ENCODE results near the gene NOL9.

Gene NOL9

GRCh38 chr1:6503884-6504602, 50.3 kb downstream of the NOL9 start:
- peak overlapping the region; percentile 57 for H3K9ac ChIP-seq (ENCODE audit: low read depth, low read length, poor library complexity)
- H3K36me3 ChIP-seq (replicated peaks in 1 of 2; ENCODE audit: control insufficient read depth in 2 of 2, insufficient read depth in 2 of 2, low read length in 2 of 2), result no peaks in the 10 kb centered on the region
- no peak overlapping the region for H3K4ac ChIP-seq (ENCODE audit: low read length)
- no peak overlapping the region for H4K91ac ChIP-seq (ENCODE audit: low read depth, low read length, poor library complexity)
- peaks cover 0 to 26% (median 0%) of the 10 kb centered on the region in 3 experiments for H3K27me3 ChIP-seq (ENCODE audit: control insufficient read depth in 3 of 3, insufficient read depth in 3 of 3, low read depth in 1 of 3, low read length in 3 of 3)
- DNase-seq (ENCODE audit: low spot score), result no peak
- H3K4me3 ChIP-seq (ENCODE audit: low read length in 2 of 2), result no peak overlapping the region
- no peak overlapping the region for H2BK120ac ChIP-seq (ENCODE audit: low read depth, low read length)
- peak overlapping the region; percentile 49 for H2BK5ac ChIP-seq (ENCODE audit: low read length)
- peak overlapping the region; percentile 33 for H3K14ac ChIP-seq (ENCODE audit: low read length)
- no peaks in the 10 kb centered on the region for H3K9me3 ChIP-seq (replicated peaks in 1 of 2; ENCODE audit: control insufficient read depth in 2 of 2, insufficient read depth in 1 of 2, low read depth in 1 of 2, low read length in 2 of 2)
- no peaks in the 10 kb centered on the region for H3K79me1 ChIP-seq (ENCODE audit: low read depth, low read length)
- H3K18ac ChIP-seq (ENCODE audit: low read length), result peak overlapping the region; percentile 25
- no peak overlapping the region for H3K27ac ChIP-seq (replicated peaks; ENCODE audit: low read length)
- H3K4me2 ChIP-seq (ENCODE audit: insufficient read depth, low read length, poor library complexity, severe bottlenecking), result no peak overlapping the region
- H2BK12ac ChIP-seq (ENCODE audit: low read length), result no peak overlapping the region
- peak overlapping the region; percentile 52 for H3K23ac ChIP-seq (ENCODE audit: low read depth, low read length, poor library complexity)
- H2AFZ ChIP-seq (ENCODE audit: low read length), result no peak overlapping the region
- whole genome bisulfite sequencing, 2 donors (ENCODE audit: extremely low coverage in 2 of 2, insufficient read length in 2 of 2, insufficient replicate concordance in 1 of 2), result no CpG with 5 or more reads among the region's 20 CpGs
- H3K4me1 ChIP-seq (ENCODE audit: control insufficient read depth in 2 of 2, insufficient read depth in 1 of 2, low read depth in 1 of 2, low read length in 2 of 2), result peaks cover 4 to 26% of the 10 kb centered on the region in 2 donors
- peak overlapping the region; percentile 86 for H2AK5ac ChIP-seq (ENCODE audit: low read depth, low read length)
- H2BK15ac ChIP-seq (ENCODE audit: low read length), result peak overlapping the region; percentile 84
- peak overlapping the region; percentile 10 for H4K8ac ChIP-seq (ENCODE audit: low read depth, low read length)

GRCh38 chr1:6502000-6502891, 52.1 kb downstream of the NOL9 start:
- Histone ChIP-seq H2BK15ac (ENCODE audit: low read length) (peak overlapping the region; percentile 45), H4K8ac (ENCODE audit: low read depth, low read length) (no peak overlapping the region), H3K4me3 (ENCODE audit: low read length in 2 of 2) (no peak overlapping the region), H3K27ac (replicated peaks; ENCODE audit: low read length) (no peak overlapping the region), H3K79me1 (ENCODE audit: low read depth, low read length) (no peaks in the 10 kb centered on the region), H2BK12ac (ENCODE audit: low read length) (peak overlapping the region; percentile 76), H2BK5ac (ENCODE audit: low read length) (peak overlapping the region; percentile 75), H3K4ac (ENCODE audit: low read length) (no peak overlapping the region), H2AK5ac (ENCODE audit: low read depth, low read length) (peak overlapping the region; percentile 62), H3K27me3 (ENCODE audit: control insufficient read depth in 3 of 3, insufficient read depth in 3 of 3, low read depth in 1 of 3, low read length in 3 of 3) (peaks cover 0 to 21% (median 3%) of the 10 kb centered on the region in 3 experiments), H3K4me1 (ENCODE audit: control insufficient read depth in 2 of 2, insufficient read depth in 1 of 2, low read depth in 1 of 2, low read length in 2 of 2) (peaks cover 13 to 40% of the 10 kb centered on the region in 2 donors), H3K14ac (ENCODE audit: low read length) (peak overlapping the region; percentile 42), H3K23ac (ENCODE audit: low read depth, low read length, poor library complexity) (peak overlapping the region; percentile 94), H4K91ac (ENCODE audit: low read depth, low read length, poor library complexity) (no peak overlapping the region), H3K9me3 (replicated peaks in 1 of 2; ENCODE audit: control insufficient read depth in 2 of 2, insufficient read depth in 1 of 2, low read depth in 1 of 2, low read length in 2 of 2) (no peaks in the 10 kb centered on the region), H3K9ac (ENCODE audit: low read depth, low read length, poor library complexity) (no peak overlapping the region), H3K36me3 (replicated peaks in 1 of 2; ENCODE audit: control insufficient read depth in 2 of 2, insufficient read depth in 2 of 2, low read length in 2 of 2) (no peaks in the 10 kb centered on the region), H3K4me2 (ENCODE audit: insufficient read depth, low read length, poor library complexity, severe bottlenecking) (no peak overlapping the region), H3K18ac (ENCODE audit: low read length) (peak overlapping the region; percentile 77), H2AFZ (ENCODE audit: low read length) (no peak overlapping the region), H2BK120ac (ENCODE audit: low read depth, low read length) (no peak overlapping the region)
- no peak for DNase-seq (ENCODE audit: low spot score)
- WGBS, 2 donors (ENCODE audit: extremely low coverage in 2 of 2, insufficient read length in 2 of 2, insufficient replicate concordance in 1 of 2), result no CpG with 5 or more reads among the region's 31 CpGs

DNA sequence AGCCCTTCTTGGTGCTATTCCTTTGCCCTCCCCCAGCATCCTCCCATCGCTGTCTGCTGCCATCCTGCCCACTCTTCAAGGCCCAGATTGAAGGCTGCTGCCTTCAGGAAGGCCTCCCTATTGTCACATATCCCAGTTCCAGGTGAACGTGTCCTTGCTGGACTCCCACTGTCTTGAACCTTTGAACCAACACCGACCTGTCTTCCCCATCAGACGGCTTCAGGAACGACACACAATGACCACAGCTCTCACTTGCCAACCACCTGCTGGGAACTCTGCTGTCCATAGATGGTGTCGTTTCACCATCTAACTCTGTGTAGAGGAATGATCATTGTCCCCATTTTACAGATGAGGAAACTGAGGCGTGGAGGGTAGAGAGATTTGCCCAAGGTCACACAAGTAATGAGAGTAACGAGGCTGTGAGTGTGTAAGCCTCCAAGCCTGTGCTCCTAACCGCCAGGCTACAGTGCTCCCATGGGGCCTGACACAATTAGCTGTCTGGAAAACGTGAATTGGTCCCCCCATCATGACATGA, 53.0 kb downstream of the NOL9 start:
- no peak overlapping the region for H3K4me3 ChIP-seq (ENCODE audit: low read length in 2 of 2)
- H3K27ac ChIP-seq (replicated peaks; ENCODE audit: low read length), result no peak overlapping the region
- H2BK15ac ChIP-seq (ENCODE audit: low read length), result no peak overlapping the region
- no peak overlapping the region for H3K18ac ChIP-seq (ENCODE audit: low read length)
- WGBS, 2 donors (ENCODE audit: extremely low coverage in 2 of 2, insufficient read length in 2 of 2, insufficient replicate concordance in 1 of 2), result no CpG with 5 or more reads among the region's 10 CpGs
- H3K14ac ChIP-seq (ENCODE audit: low read length), result no peak overlapping the region
- H2BK12ac ChIP-seq (ENCODE audit: low read length), result no peak overlapping the region
- no peaks in the 10 kb centered on the region for H3K79me1 ChIP-seq (ENCODE audit: low read depth, low read length)
- H4K8ac ChIP-seq (ENCODE audit: low read depth, low read length), result no peak overlapping the region
- DNase-seq (ENCODE audit: low spot score), result no peak
- no peak overlapping the region for H3K4me2 ChIP-seq (ENCODE audit: insufficient read depth, low read length, poor library complexity, severe bottlenecking)
- H2AFZ ChIP-seq (ENCODE audit: low read length), result no peak overlapping the region
- peaks cover 0 to 21% (median 8%) of the 10 kb centered on the region in 3 experiments for H3K27me3 ChIP-seq (ENCODE audit: control insufficient read depth in 3 of 3, insufficient read depth in 3 of 3, low read depth in 1 of 3, low read length in 3 of 3)
- peak overlapping the region; percentile 75 for H2BK5ac ChIP-seq (ENCODE audit: low read length)
- no peak overlapping the region for H3K9ac ChIP-seq (ENCODE audit: low read depth, low read length, poor library complexity)
- H2BK120ac ChIP-seq (ENCODE audit: low read depth, low read length), result no peak overlapping the region
- peak overlapping the region; percentile 16 for H3K23ac ChIP-seq (ENCODE audit: low read depth, low read length, poor library complexity)
- no peaks in the 10 kb centered on the region for H3K9me3 ChIP-seq (replicated peaks in 1 of 2; ENCODE audit: control insufficient read depth in 2 of 2, insufficient read depth in 1 of 2, low read depth in 1 of 2, low read length in 2 of 2)
- no peaks in the 10 kb centered on the region for H3K36me3 ChIP-seq (replicated peaks in 1 of 2; ENCODE audit: control insufficient read depth in 2 of 2, insufficient read depth in 2 of 2, low read length in 2 of 2)
- peaks cover 13 to 38% of the 10 kb centered on the region in 2 donors for H3K4me1 ChIP-seq (ENCODE audit: control insufficient read depth in 2 of 2, insufficient read depth in 1 of 2, low read depth in 1 of 2, low read length in 2 of 2)
- peak overlapping the region; percentile 56 for H2AK5ac ChIP-seq (ENCODE audit: low read depth, low read length)
- H3K4ac ChIP-seq (ENCODE audit: low read length), result no peak overlapping the region
- no peak overlapping the region for H4K91ac ChIP-seq (ENCODE audit: low read depth, low read length, poor library complexity)

Measured in neuronal stem cell (in vitro differentiated cells).